ENCODE results near the gene PALD1.

Gene PALD1

GRCh38 chr10:70568113-70568512 lies 89.5 kb downstream of the PALD1 start:
- no peak overlapping the region for H3K4me3 ChIP-seq (ENCODE audit: insufficient read depth, low read depth, low read length, poor library complexity, severe bottlenecking)
- H3K4me1 ChIP-seq (ENCODE audit: control insufficient read depth, insufficient read depth, low read length, poor library complexity, severe bottlenecking): no peaks in the 10 kb centered on the region
- H3K27me3 ChIP-seq (replicated peaks; ENCODE audit: control insufficient read depth, insufficient read depth, low read length, poor library complexity, severe bottlenecking): no peaks in the 10 kb centered on the region
- H3K9me3 ChIP-seq (ENCODE audit: control insufficient read depth, low read length): no peaks in the 10 kb centered on the region
- H3K27ac ChIP-seq (ENCODE audit: insufficient read depth, low read length, poor library complexity, severe bottlenecking): no peak overlapping the region
- DNase-seq: no peak
- H3K36me3 ChIP-seq (ENCODE audit: control insufficient read depth, insufficient read depth, low read length): no peaks in the 10 kb centered on the region

- Histone ChIP-seq H3K4me1 (ENCODE audit: control insufficient read depth, insufficient read depth, low read length, poor library complexity, severe bottlenecking) (no peaks in the 10 kb centered on the region), H3K27ac (ENCODE audit: insufficient read depth, low read length, poor library complexity, severe bottlenecking) (no peak overlapping the region), H3K36me3 (ENCODE audit: control insufficient read depth, insufficient read depth, low read length) (no peaks in the 10 kb centered on the region), H3K4me3 (ENCODE audit: insufficient read depth, low read depth, low read length, poor library complexity, severe bottlenecking) (no peak overlapping the region), H3K9me3 (ENCODE audit: control insufficient read depth, low read length) (no peaks in the 10 kb centered on the region), H3K27me3 (replicated peaks; ENCODE audit: control insufficient read depth, insufficient read depth, low read length, poor library complexity, severe bottlenecking) (no peaks in the 10 kb centered on the region)
- DNase-seq: no peak
Observed at GRCh38 chr10:70568781-70569495, 90.4 kb downstream of the PALD1 start.

- no peaks in the 10 kb centered on the region for H3K9me3 ChIP-seq (ENCODE audit: control insufficient read depth, low read length)
- H3K27ac ChIP-seq (ENCODE audit: insufficient read depth, low read length, poor library complexity, severe bottlenecking): no peak overlapping the region
- no peak overlapping the region for H3K4me3 ChIP-seq (ENCODE audit: insufficient read depth, low read depth, low read length, poor library complexity, severe bottlenecking)
- no peaks in the 10 kb centered on the region for H3K36me3 ChIP-seq (ENCODE audit: control insufficient read depth, insufficient read depth, low read length)
- peaks cover 4% of the 10 kb centered on the region for H3K4me1 ChIP-seq (ENCODE audit: control insufficient read depth, insufficient read depth, low read length, poor library complexity, severe bottlenecking)
- no peaks in the 10 kb centered on the region for H3K27me3 ChIP-seq (replicated peaks; ENCODE audit: control insufficient read depth, insufficient read depth, low read length, poor library complexity, severe bottlenecking)
- DNase-seq: no peak
Observed at GRCh38 chr10:70571236-70571635, 92.7 kb downstream of the PALD1 start.

GRCh38 chr10:70571636-70572439 lies 93.3 kb downstream of the PALD1 start:
- Histone ChIP-seq H3K4me1 (ENCODE audit: control insufficient read depth, insufficient read depth, low read length, poor library complexity, severe bottlenecking) (peaks cover 8% of the 10 kb centered on the region), H3K36me3 (ENCODE audit: control insufficient read depth, insufficient read depth, low read length) (no peaks in the 10 kb centered on the region), H3K4me3 (ENCODE audit: insufficient read depth, low read depth, low read length, poor library complexity, severe bottlenecking) (no peak overlapping the region), H3K27me3 (replicated peaks; ENCODE audit: control insufficient read depth, insufficient read depth, low read length, poor library complexity, severe bottlenecking) (no peaks in the 10 kb centered on the region), H3K9me3 (ENCODE audit: control insufficient read depth, low read length) (no peaks in the 10 kb centered on the region), H3K27ac (ENCODE audit: insufficient read depth, low read length, poor library complexity, severe bottlenecking) (no peak overlapping the region)
- no peak for DNase-seq

GRCh38 chr10:70573599-70574506 lies 95.3 kb downstream of the PALD1 start:
- no peak for DNase-seq
- Histone ChIP-seq H3K4me3 (ENCODE audit: insufficient read depth, low read depth, low read length, poor library complexity, severe bottlenecking) (no peak overlapping the region), H3K4me1 (ENCODE audit: control insufficient read depth, insufficient read depth, low read length, poor library complexity, severe bottlenecking) (peaks cover 27% of the 10 kb centered on the region), H3K9me3 (ENCODE audit: control insufficient read depth, low read length) (no peaks in the 10 kb centered on the region), H3K36me3 (ENCODE audit: control insufficient read depth, insufficient read depth, low read length) (no peaks in the 10 kb centered on the region), H3K27ac (ENCODE audit: insufficient read depth, low read length, poor library complexity, severe bottlenecking) (no peak overlapping the region), H3K27me3 (replicated peaks; ENCODE audit: control insufficient read depth, insufficient read depth, low read length, poor library complexity, severe bottlenecking) (no peaks in the 10 kb centered on the region)

GRCh38 chr10:70575486-70575873 lies 96.9 kb downstream of the PALD1 start:
- H3K9me3 ChIP-seq (ENCODE audit: control insufficient read depth, low read length): no peaks in the 10 kb centered on the region
- no peaks in the 10 kb centered on the region for H3K27me3 ChIP-seq (replicated peaks; ENCODE audit: control insufficient read depth, insufficient read depth, low read length, poor library complexity, severe bottlenecking)
- H3K27ac ChIP-seq (ENCODE audit: insufficient read depth, low read length, poor library complexity, severe bottlenecking): no peak overlapping the region
- peaks cover 37% of the 10 kb centered on the region for H3K4me1 ChIP-seq (ENCODE audit: control insufficient read depth, insufficient read depth, low read length, poor library complexity, severe bottlenecking)
- H3K36me3 ChIP-seq (ENCODE audit: control insufficient read depth, insufficient read depth, low read length): no peaks in the 10 kb centered on the region
- no peak overlapping the region for H3K4me3 ChIP-seq (ENCODE audit: insufficient read depth, low read depth, low read length, poor library complexity, severe bottlenecking)
- DNase-seq: no peak

GRCh38 chr10:70575874-70576802 lies 97.6 kb downstream of the PALD1 start:
- Histone ChIP-seq H3K4me1 (ENCODE audit: control insufficient read depth, insufficient read depth, low read length, poor library complexity, severe bottlenecking) (peaks cover 37% of the 10 kb centered on the region), H3K4me3 (ENCODE audit: insufficient read depth, low read depth, low read length, poor library complexity, severe bottlenecking) (peak overlapping the region; percentile 0), H3K36me3 (ENCODE audit: control insufficient read depth, insufficient read depth, low read length) (no peaks in the 10 kb centered on the region), H3K27me3 (replicated peaks; ENCODE audit: control insufficient read depth, insufficient read depth, low read length, poor library complexity, severe bottlenecking) (no peaks in the 10 kb centered on the region), H3K27ac (ENCODE audit: insufficient read depth, low read length, poor library complexity, severe bottlenecking) (peak overlapping the region; percentile 7), H3K9me3 (ENCODE audit: control insufficient read depth, low read length) (no peaks in the 10 kb centered on the region)
- DNase-seq: no peak

GRCh38 chr10:70576803-70577517 lies 98.4 kb downstream of the PALD1 start:
- Histone ChIP-seq H3K9me3 (ENCODE audit: control insufficient read depth, low read length) (no peaks in the 10 kb centered on the region), H3K27ac (ENCODE audit: insufficient read depth, low read length, poor library complexity, severe bottlenecking) (no peak overlapping the region), H3K4me3 (ENCODE audit: insufficient read depth, low read depth, low read length, poor library complexity, severe bottlenecking) (no peak overlapping the region), H3K27me3 (replicated peaks; ENCODE audit: control insufficient read depth, insufficient read depth, low read length, poor library complexity, severe bottlenecking) (no peaks in the 10 kb centered on the region), H3K36me3 (ENCODE audit: control insufficient read depth, insufficient read depth, low read length) (no peaks in the 10 kb centered on the region), H3K4me1 (ENCODE audit: control insufficient read depth, insufficient read depth, low read length, poor library complexity, severe bottlenecking) (peaks cover 37% of the 10 kb centered on the region)
- DNase-seq: no peak
